GM13976 (cell line): ENCODE measurements around the gene CD302.
"Not testable (repeated sequence)": the region's sequence is repeated elsewhere in the genome, so short reads cannot be mapped to it uniquely, and the experiment has no call there.

ENCODE experiments used
- DNase-seq: peaks from one replicate; pipeline ENCODE4 v3.0.0; 2012; ENCODE audit warnings: low spot score
- in situ Hi-C: fragments of 300-500 bp; cut with MboI; formaldehyde crosslinking; loops from one replicate; pipeline ENCODE4 v1.12.0; 2022; ENCODE audit warnings: low sequenced_read_pairs, mixed read lengths, inconsistent platforms; ENCODE audit not compliant: unreplicated experiment
- TF ChIP-seq, protein P1 (sequence below): IDR thresholded peaks from 2 replicates; pipeline ENCODE4 v1.5.1; 2012; ENCODE audit warnings: borderline replicate concordance, mild to moderate bottlenecking; ENCODE audit not compliant: insufficient read depth; ENCODE audit errors: extremely low read depth, missing control alignments, control extremely low read depth

CD302 gene

DNA sequence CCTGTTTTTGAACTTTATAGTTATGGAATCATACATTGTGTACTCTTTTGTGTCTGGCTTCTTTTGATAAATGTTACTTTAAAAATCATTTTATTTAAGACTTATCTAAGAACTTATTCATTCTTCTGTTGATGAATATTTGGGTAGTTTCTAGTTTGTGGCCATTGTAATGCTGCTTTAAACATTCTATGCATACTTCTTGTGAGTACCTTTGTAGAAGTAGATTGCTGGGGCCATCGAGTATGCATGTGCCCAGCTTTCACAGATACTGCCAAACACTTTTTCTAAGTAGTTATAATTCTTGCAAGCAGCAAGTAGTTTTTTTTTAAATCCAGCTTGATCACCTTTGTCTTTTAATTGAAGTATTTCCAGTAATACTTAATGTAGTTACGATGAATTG is 11.1 kb downstream of the CD302 start:
- TF ChIP-seq, protein P1, sequence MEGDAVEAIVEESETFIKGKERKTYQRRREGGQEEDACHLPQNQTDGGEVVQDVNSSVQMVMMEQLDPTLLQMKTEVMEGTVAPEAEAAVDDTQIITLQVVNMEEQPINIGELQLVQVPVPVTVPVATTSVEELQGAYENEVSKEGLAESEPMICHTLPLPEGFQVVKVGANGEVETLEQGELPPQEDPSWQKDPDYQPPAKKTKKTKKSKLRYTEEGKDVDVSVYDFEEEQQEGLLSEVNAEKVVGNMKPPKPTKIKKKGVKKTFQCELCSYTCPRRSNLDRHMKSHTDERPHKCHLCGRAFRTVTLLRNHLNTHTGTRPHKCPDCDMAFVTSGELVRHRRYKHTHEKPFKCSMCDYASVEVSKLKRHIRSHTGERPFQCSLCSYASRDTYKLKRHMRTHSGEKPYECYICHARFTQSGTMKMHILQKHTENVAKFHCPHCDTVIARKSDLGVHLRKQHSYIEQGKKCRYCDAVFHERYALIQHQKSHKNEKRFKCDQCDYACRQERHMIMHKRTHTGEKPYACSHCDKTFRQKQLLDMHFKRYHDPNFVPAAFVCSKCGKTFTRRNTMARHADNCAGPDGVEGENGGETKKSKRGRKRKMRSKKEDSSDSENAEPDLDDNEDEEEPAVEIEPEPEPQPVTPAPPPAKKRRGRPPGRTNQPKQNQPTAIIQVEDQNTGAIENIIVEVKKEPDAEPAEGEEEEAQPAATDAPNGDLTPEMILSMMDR = no peak
- in situ Hi-C loops = no loop called here
- DNase-seq = no peak

DNA sequence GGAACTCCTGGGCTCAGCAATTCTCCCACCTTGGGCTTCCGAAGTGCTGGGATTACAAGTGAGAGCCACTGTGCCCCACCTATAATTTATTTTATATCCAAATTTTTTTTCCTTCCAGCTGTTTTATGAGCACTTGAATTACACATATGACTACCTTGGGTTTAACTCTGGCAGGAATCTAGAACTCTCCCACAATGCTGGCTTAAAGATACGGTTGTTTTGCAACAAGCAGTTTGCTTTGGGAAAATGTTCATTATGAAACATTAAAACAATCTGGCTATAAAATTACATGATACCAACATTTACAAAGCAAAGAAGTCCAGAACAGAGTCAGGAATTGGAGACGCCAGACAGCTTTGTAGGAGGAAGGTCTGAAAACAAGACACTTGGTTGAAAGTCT is 12.8 kb downstream of the CD302 start:
- in situ Hi-C loops = no loop called here

DNA sequence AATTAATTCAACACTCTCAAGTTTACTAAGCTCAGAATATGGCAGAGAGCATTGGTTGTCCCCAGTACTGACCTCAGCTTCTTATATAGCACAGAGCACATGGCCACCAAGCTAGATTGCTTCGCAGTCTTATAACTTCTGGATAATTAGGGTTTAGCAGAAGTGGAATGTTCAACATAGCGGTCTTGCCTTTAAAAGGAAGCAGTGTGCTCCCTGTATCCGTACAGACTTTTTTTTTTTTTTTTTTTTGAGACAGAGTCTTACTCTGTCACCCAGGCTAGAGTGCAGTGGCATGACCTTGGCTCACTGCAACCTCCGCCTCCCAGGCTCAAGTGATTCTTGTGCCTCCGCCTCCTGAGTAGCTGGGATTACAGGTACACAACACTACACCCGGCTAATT is 13.3 kb downstream of the CD302 start:
- DNase-seq, in situ Hi-C loops: not testable (repeated sequence)

More for the DNA sequence above, 12.8 kb downstream of the CD302 start:
- TF ChIP-seq, protein P1 = no peak
- DNase-seq = no peak

DNA sequence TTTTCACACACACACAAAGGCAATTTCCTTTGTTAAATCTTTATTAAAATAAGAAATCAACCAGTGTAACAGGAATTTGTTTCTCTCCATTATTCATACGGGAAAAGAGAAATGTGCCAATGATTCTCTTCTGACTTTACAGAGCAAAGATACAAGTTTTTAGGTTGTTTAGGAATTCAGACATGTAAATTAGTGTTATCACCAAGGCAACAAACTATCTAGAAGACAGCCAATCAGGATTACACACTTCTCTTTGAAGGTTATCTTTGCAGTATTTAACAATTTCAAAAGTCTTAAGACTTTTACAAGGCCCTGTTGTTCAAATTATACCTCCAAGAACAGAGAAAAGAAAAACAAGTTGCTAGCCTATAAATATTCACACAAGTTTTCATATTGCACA is 14.5 kb downstream of the CD302 start:
- TF ChIP-seq, protein P1 = no peak
- no peak for DNase-seq
- in situ Hi-C loops = no loop called here

DNA sequence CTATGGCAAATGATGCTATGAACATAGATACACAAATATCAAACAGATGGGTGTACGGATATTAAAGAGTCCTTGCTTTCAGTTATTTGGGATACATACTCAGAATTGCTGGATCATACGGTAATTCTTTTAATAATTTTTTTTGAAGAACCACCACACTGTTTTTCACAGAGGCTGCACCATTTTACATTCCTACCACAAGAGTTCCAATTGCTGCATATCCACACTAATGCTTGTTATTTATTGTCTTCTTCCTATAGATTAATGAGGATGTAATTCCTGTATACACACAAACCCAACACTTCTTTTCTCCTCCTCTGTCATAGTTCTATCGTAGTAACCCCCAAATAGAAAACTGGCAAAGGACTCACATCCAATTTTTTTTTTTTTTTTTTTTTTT is 21.7 kb downstream of the CD302 start:
- TF ChIP-seq, protein P1 = no peak
- no peak for DNase-seq
- in situ Hi-C loops = no loop called here

DNA sequence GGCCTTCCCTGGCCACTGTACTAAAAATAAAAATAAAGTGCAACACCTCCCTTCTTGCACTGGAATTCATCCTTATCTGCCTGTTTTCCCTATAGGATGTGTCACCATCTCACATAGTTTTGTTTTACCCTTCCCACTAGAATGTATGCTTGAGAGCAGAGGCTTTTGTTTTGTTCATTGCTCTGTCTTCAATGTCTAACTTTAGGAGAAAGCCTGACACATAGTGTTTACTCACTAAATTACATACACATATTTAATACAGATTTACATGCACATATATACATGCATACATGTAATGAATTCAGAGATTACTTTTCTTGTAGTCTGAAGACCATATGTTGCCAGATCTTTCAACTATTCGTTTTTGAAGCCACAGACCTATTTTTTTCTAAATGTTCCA is 23.0 kb downstream of the CD302 start:
- TF ChIP-seq, protein P1 = no peak
- in situ Hi-C loops = no loop called here
- no peak for DNase-seq

DNA sequence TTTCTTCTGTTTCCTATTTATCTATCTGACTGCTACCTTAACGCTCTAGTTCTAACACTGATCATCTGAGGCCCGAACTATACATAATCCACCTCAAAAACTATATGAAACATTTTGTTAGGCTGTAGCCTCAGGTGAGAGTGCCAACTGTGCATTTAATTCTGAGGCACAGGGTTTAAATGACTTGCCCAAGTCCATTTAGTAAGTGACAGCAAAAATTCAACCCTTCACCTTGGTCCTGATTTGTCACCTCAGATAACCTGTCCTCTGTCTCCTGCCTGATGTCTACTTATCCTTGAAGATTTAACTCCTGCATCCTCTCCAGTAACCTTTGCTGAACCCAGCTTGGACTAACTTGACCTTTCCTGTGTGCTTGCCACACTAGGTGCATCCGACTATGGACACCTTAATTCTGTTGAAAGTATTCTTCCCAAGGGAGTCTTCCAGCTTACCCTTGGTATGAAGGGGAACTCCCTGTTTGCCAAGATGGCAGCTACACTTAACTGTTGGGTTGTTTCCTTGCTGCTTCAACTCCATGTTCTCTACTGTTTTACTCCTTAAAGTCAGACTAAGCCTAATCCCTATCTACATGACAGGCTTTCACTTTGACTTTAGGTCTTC is 23.5 kb downstream of the CD302 start:
- in situ Hi-C loops = no loop called here
- TF ChIP-seq, protein P1 = no peak
- DNase-seq = no peak
